Measurements from ENCODE around the gene PPP4R3B.
A peak's percentile ranks its signal among the peaks of the same experiment; 100 is the strongest.

Gene PPP4R3B

GRCh38 chr2:55524884-55525437 lies 92.5 kb downstream of the PPP4R3B start:
- Histone ChIP-seq H3K36me3 (peaks cover 54% of the 10 kb centered on the region), H3K4me3 (ENCODE audit: low read depth, low read length) (no peak overlapping the region), H3K27ac (no peak overlapping the region), H3K27me3 (ENCODE audit: insufficient read depth, low read depth, severe bottlenecking) (no peaks in the 10 kb centered on the region), H3K9me3 (ENCODE audit: severe bottlenecking) (no peaks in the 10 kb centered on the region)
- no peak for DNase-seq
- TF ChIP-seq CTCF (IDR thresholded peaks at IDR 0.05; ENCODE audit: low read depth, low read length), result no peak

GRCh38 chr2:55519938-55520885 lies 97.2 kb downstream of the PPP4R3B start:
- DNase-seq, result no peak
- Histone ChIP-seq H3K36me3 (peaks cover 17% of the 10 kb centered on the region), H3K27ac (peak overlapping the region; percentile 36), H3K27me3 (ENCODE audit: insufficient read depth, low read depth, severe bottlenecking) (no peaks in the 10 kb centered on the region), H3K4me3 (ENCODE audit: low read depth, low read length) (peak overlapping the region; percentile 91), H3K9me3 (ENCODE audit: severe bottlenecking) (no peaks in the 10 kb centered on the region)
- TF ChIP-seq CTCF (IDR thresholded peaks at IDR 0.05; ENCODE audit: low read depth, low read length), result no peak

- no peaks in the 10 kb centered on the region for H3K9me3 ChIP-seq (ENCODE audit: severe bottlenecking)
- H3K4me3 ChIP-seq (ENCODE audit: low read depth, low read length), result peak overlapping the region; percentile 91
- no peak for DNase-seq
- peaks cover 6% of the 10 kb centered on the region for H3K36me3 ChIP-seq
- H3K27ac ChIP-seq, result peak overlapping the region; percentile 78
- no peak for TF ChIP-seq CTCF (IDR thresholded peaks at IDR 0.05; ENCODE audit: low read depth, low read length)
- no peaks in the 10 kb centered on the region for H3K27me3 ChIP-seq (ENCODE audit: insufficient read depth, low read depth, severe bottlenecking)
Measured at GRCh38 chr2:55518841-55519165, 98.6 kb downstream of the PPP4R3B start.

GRCh38 chr2:55511508-55512124 lies 105.8 kb downstream of the PPP4R3B start:
- Histone ChIP-seq H3K36me3 (no peaks in the 10 kb centered on the region), H3K4me3 (ENCODE audit: low read depth, low read length) (no peak overlapping the region), H3K9me3 (ENCODE audit: severe bottlenecking) (no peaks in the 10 kb centered on the region), H3K27me3 (ENCODE audit: insufficient read depth, low read depth, severe bottlenecking) (no peaks in the 10 kb centered on the region), H3K27ac (no peak overlapping the region)
- peak; percentile 46 for DNase-seq
- TF ChIP-seq CTCF (IDR thresholded peaks at IDR 0.05; ENCODE audit: low read depth, low read length), result peak; percentile 63

GRCh38 chr2:55502590-55503141 lies 114.8 kb downstream of the PPP4R3B start:
- Histone ChIP-seq H3K36me3 (no peaks in the 10 kb centered on the region), H3K4me3 (ENCODE audit: low read depth, low read length) (no peak overlapping the region), H3K27ac (no peak overlapping the region), H3K27me3 (ENCODE audit: insufficient read depth, low read depth, severe bottlenecking) (no peaks in the 10 kb centered on the region), H3K9me3 (ENCODE audit: severe bottlenecking) (no peaks in the 10 kb centered on the region)
- no peak for DNase-seq
- no peak for TF ChIP-seq CTCF (IDR thresholded peaks at IDR 0.05; ENCODE audit: low read depth, low read length)

Data from WERI-Rb-1 (cell line).